Spleen (tissue), 11 donors: ENCODE results near the gene ITPR1. TPM values are rescaled to one million over a fixed set of nuclear protein-coding genes. Genes with fewer than 3 reads are reported as not detected.

Experiments
- DNase-seq: peaks from one replicate; pipeline ENCODE4 v3.0.0-alpha.2; 2020
- H3K27ac ChIP-seq, 8 donors: fragments of 200-600 bp; sonication (generic) in 7 of 8; 1 replicate in 4 of 8; 2 replicates in 4 of 8; pipeline versions ENCODE4 v1.5.0 to v1.8.0; 2016 to 2021; ENCODE audit warnings: inconsistent platforms in 4 of 8, mild to moderate bottlenecking in 4 of 8, moderate library complexity in 1 of 8
- H3K27me3 ChIP-seq, 7 donors: fragments of 200-600 bp; sonication (generic) in 6 of 7; replicated peaks in 1 of 7; 1 replicate in 4 of 7; 2 replicates in 3 of 7; pipeline versions ENCODE4 v1.5.0 to v1.8.0; 2016 to 2021; ENCODE audit warnings: inconsistent platforms in 3 of 7, mild to moderate bottlenecking in 1 of 7
- H3K36me3 ChIP-seq, 6 donors: fragments of 200-600 bp; sonication (generic) in 5 of 6; 1 replicate in 4 of 6; 2 replicates in 2 of 6; pipeline versions ENCODE4 v1.5.0 to v1.8.0; 2016 to 2021; ENCODE audit warnings: inconsistent platforms in 2 of 6
- H3K4me1 ChIP-seq, 6 donors: fragments of 200-600 bp; sonication (generic) in 5 of 6; 1 replicate in 3 of 6; 2 replicates in 3 of 6; pipeline versions ENCODE4 v1.5.0 to v1.8.0; 2016 to 2021; ENCODE audit warnings: inconsistent platforms in 3 of 6
- H3K4me3 ChIP-seq, 8 donors: fragments of 200-600 bp; sonication (generic) in 7 of 8; 1 replicate in 4 of 8; 2 replicates in 4 of 8; pipeline versions ENCODE4 v1.5.0 to v1.8.0; 2016 to 2021; ENCODE audit warnings: inconsistent platforms in 4 of 8, mild to moderate bottlenecking in 4 of 8, moderate library complexity in 2 of 8
- H3K9me3 ChIP-seq, 8 donors: fragments of 200-600 bp; sonication (generic) in 7 of 8; 1 replicate in 4 of 8; 2 replicates in 4 of 8; pipeline versions ENCODE4 v1.5.0 to v1.8.0; 2016 to 2021; ENCODE audit warnings: inconsistent platforms in 4 of 8
- CTCF ChIP-seq, 11 experiments: fragments of 200-600 bp in 7 of 11; fragments of 450-650 bp in 4 of 11; sonication (generic) in 4 of 11; IDR thresholded peaks in 8 of 11; conservative IDR thresholded peaks in 3 of 11; 1 replicate in 7 of 11; 2 replicates in 4 of 11; pipeline versions ENCODE4 v1.4.0 to v1.8.0; 2016 to 2021; ENCODE audit warnings: antibody characterized with exemption in 11 of 11, inconsistent platforms in 4 of 11, mild to moderate bottlenecking in 1 of 11
- POLR2A ChIP-seq, 3 donors: fragments of 450-650 bp; IDR thresholded peaks; one replicate each; pipeline ENCODE4 v1.5.1; 2017; ENCODE audit warnings: antibody characterized with exemption in 3 of 3, mild to moderate bottlenecking in 1 of 3
- POLR2AphosphoS5 ChIP-seq, 3 donors: sonication (generic); formaldehyde crosslinking; IDR thresholded peaks; one replicate each; pipeline ENCODE4 v1.5.1; 2017; ENCODE audit warnings: antibody characterized with exemption in 3 of 3
- WGBS, 5 donors: extraction: QIAGEN DNeasy Blood & Tissue Kit in 3 of 5; methylation state at CpG; one replicate each; pipeline versions ENCODE4 v1.1.5 to v1.1.7; 2013 to 2018; 5-methylcytosine and 5-hydroxymethylcytosine counted together
- intact Hi-C: fragments of 100-400 bp; cut with DNase I; formaldehyde crosslinking; loops from one replicate; pipeline ENCODE4 v1.15.0; 2023; ENCODE audit warnings: low total_unique reads
- polyA plus RNA-seq, 3 donors: library from polyadenylated mRNA; stranded (reverse); fragments of 200-250 nt; gene quantifications; one replicate each; pipeline ENCODE4 v1.2.1, GENCODE V29; 2013
- total RNA-seq, 7 donors: library from RNA; depleted of rRNA in 3 of 7; stranded (reverse); fragments of >200 nt in 3 of 7; fragmentation: NEBNext Ultra II Directional in 4 of 7; extraction: Animal tissue kit (Norgen Biotek cat#: 25700) in 4 of 7; gene quantifications; one replicate each; pipeline versions ENCODE4 v1.1.0 to v1.2.1, GENCODE V29; 2016 to 2021
- donor health status: healthy with polysubstance abuse.
- donor health status: DM: no; HTN: no; CAD: no; lungs with moderate emphysema.
- donor health status: DM: no; HTN: no; CAD: no.
- donor health status: Bipolar disorder and iron deficiency.
- donor health status: healthy.
- donor health status: DM: no; HTN: no; CAD: no.
- donor health status: DM: yes; HTN: yes; CAD: no.

ITPR1 gene
- total and polyA plus RNA-seq, 10 donors, result 17.5 to 194 (median 129) TPM

GRCh38 chr3:4656059-4656458 is 162.9 kb downstream of the ITPR1 start:
- Histone ChIP-seq H3K27me3 (no peaks in the 10 kb centered on the region), H3K36me3 (peaks cover 0 to 100% (median 54%) of the 10 kb centered on the region in 6 donors), H3K9me3 (no peaks in the 10 kb centered on the region), H3K4me3 (no peak overlapping the region), H3K4me1 (peaks cover 0 to 7% (median 0%) of the 10 kb centered on the region in 6 donors), H3K27ac (no peak overlapping the region)
- intact Hi-C loops, result loop anchor here (10.0 kb wide), 1 partner anchor 399 kb away; no protein-coding TSS in a partner anchor
- peak in 8 of 11 experiments; percentile 57 to 77 (median 62) for TF ChIP-seq CTCF (IDR thresholded peaks at IDR 0.05 in 8 of 11, conservative IDR thresholded peaks at IDR 0.05 in 3 of 11)
- TF ChIP-seq POLR2AphosphoS5 (IDR thresholded peaks at IDR 0.05), result no peak
- DNase-seq, result peak; percentile 70
- 57 to 73% (median 64%) methylated on average over 6 of the region's 6 CpGs for WGBS, 5 donors

GRCh38 chr3:4656626-4657328 is 163.6 kb downstream of the ITPR1 start:
- no peak for TF ChIP-seq CTCF (IDR thresholded peaks at IDR 0.05 in 8 of 11, conservative IDR thresholded peaks at IDR 0.05 in 3 of 11)
- no peak for TF ChIP-seq POLR2A (IDR thresholded peaks at IDR 0.05)
- TF ChIP-seq POLR2AphosphoS5 (IDR thresholded peaks at IDR 0.05), result no peak
- peaks cover 0 to 100% (median 52%) of the 10 kb centered on the region in 6 donors for H3K36me3 ChIP-seq
- DNase-seq, result no peak
- peaks cover 0 to 7% (median 0%) of the 10 kb centered on the region in 6 donors for H3K4me1 ChIP-seq
- WGBS, 5 donors, result 86 to 95% (median 91%) methylated on average over 13 of the region's 13 CpGs
- H3K9me3 ChIP-seq, result no peaks in the 10 kb centered on the region
- H3K27ac ChIP-seq, result no peak overlapping the region
- H3K27me3 ChIP-seq, result no peaks in the 10 kb centered on the region
- intact Hi-C loops, result loop anchor here (10.0 kb wide), 1 partner anchor 398 kb away; no protein-coding TSS in a partner anchor
- H3K4me3 ChIP-seq, result no peak overlapping the region

GRCh38 chr3:4660936-4661335 is 167.8 kb downstream of the ITPR1 start:
- Histone ChIP-seq H3K27me3 (no peaks in the 10 kb centered on the region), H3K4me1 (peaks cover 0 to 5% (median 0%) of the 10 kb centered on the region in 6 donors), H3K36me3 (peaks cover 0 to 100% (median 62%) of the 10 kb centered on the region in 6 donors), H3K27ac (no peak overlapping the region), H3K9me3 (no peaks in the 10 kb centered on the region), H3K4me3 (no peak overlapping the region)
- TF ChIP-seq CTCF (IDR thresholded peaks at IDR 0.05 in 8 of 11, conservative IDR thresholded peaks at IDR 0.05 in 3 of 11) (no peak), POLR2A (IDR thresholded peaks at IDR 0.05) (no peak), POLR2AphosphoS5 (IDR thresholded peaks at IDR 0.05) (no peak)
- no peak for DNase-seq
- intact Hi-C loops, result no loop called here
- 85 to 96% (median 92%) methylated on average over 7 of the region's 7 CpGs for WGBS, 5 donors

GRCh38 chr3:4664412-4664811 is 171.3 kb downstream of the ITPR1 start:
- Histone ChIP-seq H3K9me3 (no peaks in the 10 kb centered on the region), H3K4me1 (no peaks in the 10 kb centered on the region), H3K27ac (no peak overlapping the region), H3K36me3 (peaks cover 5 to 100% (median 77%) of the 10 kb centered on the region in 6 donors), H3K27me3 (no peaks in the 10 kb centered on the region), H3K4me3 (no peak overlapping the region)
- DNase-seq, result no peak
- intact Hi-C loops, result no loop called here
- 61 to 95% (median 92%) methylated on average over 2 of the region's 2 CpGs for WGBS, 5 donors
- TF ChIP-seq CTCF (IDR thresholded peaks at IDR 0.05 in 8 of 11, conservative IDR thresholded peaks at IDR 0.05 in 3 of 11) (no peak), POLR2AphosphoS5 (IDR thresholded peaks at IDR 0.05) (no peak), POLR2A (IDR thresholded peaks at IDR 0.05) (no peak)
